ENCODE data around the gene GMDS.

GMDS gene

GRCh38 chr6:2035826-2036709, 209.3 kb downstream of the GMDS start:
- DNase-seq (ENCODE audit: low spot score), result no peak

GRCh38 chr6:2035046-2035445, 210.4 kb downstream of the GMDS start:
- no peak for DNase-seq (ENCODE audit: low spot score)

- no peak for DNase-seq (ENCODE audit: low spot score)
Measured at GRCh38 chr6:2034256-2034655, 211.1 kb downstream of the GMDS start.

GRCh38 chr6:2033544-2033943, 211.9 kb downstream of the GMDS start:
- no peak for DNase-seq (ENCODE audit: low spot score)

GRCh38 chr6:2030682-2031244, 214.6 kb downstream of the GMDS start:
- no peak for DNase-seq (ENCODE audit: low spot score)

GRCh38 chr6:2029952-2030351, 215.5 kb downstream of the GMDS start:
- DNase-seq (ENCODE audit: low spot score), result no peak

GRCh38 chr6:2029130-2029794, 216.1 kb downstream of the GMDS start:
- no peak for DNase-seq (ENCODE audit: low spot score)

- no peak for DNase-seq (ENCODE audit: low spot score)
Measured at GRCh38 chr6:2028457-2029038, 216.9 kb downstream of the GMDS start.

GRCh38 chr6:2026133-2026532, 219.3 kb downstream of the GMDS start:
- no peak for DNase-seq (ENCODE audit: low spot score)

GRCh38 chr6:2021713-2022125, 223.7 kb downstream of the GMDS start:
- peak; percentile 50 for DNase-seq (ENCODE audit: low spot score)

GRCh38 chr6:2020909-2021308, 224.5 kb downstream of the GMDS start:
- no peak for DNase-seq (ENCODE audit: low spot score)

- DNase-seq (ENCODE audit: low spot score), result no peak
Measured at GRCh38 chr6:2019051-2019450, 226.4 kb downstream of the GMDS start.

- DNase-seq (ENCODE audit: low spot score), result no peak
Measured at GRCh38 chr6:2016040-2016439, 229.4 kb downstream of the GMDS start.

GRCh38 chr6:2008383-2008976, 236.9 kb downstream of the GMDS start:
- DNase-seq (ENCODE audit: low spot score), result no peak

GRCh38 chr6:2007165-2007564, 238.2 kb downstream of the GMDS start:
- no peak for DNase-seq (ENCODE audit: low spot score)

GRCh38 chr6:2004888-2005287, 240.5 kb downstream of the GMDS start:
- DNase-seq (ENCODE audit: low spot score), result no peak

- no peak for DNase-seq (ENCODE audit: low spot score)
Measured at GRCh38 chr6:2000962-2001361, 244.4 kb downstream of the GMDS start.

GRCh38 chr6:1997702-1998101, 247.7 kb downstream of the GMDS start:
- DNase-seq (ENCODE audit: low spot score), result no peak

- no peak for DNase-seq (ENCODE audit: low spot score)
Measured at GRCh38 chr6:1995636-1996035, 249.8 kb downstream of the GMDS start.

GRCh38 chr6:1993042-1993441, 252.4 kb downstream of the GMDS start:
- DNase-seq (ENCODE audit: low spot score), result no peak

GRCh38 chr6:1991332-1991878, 254.0 kb downstream of the GMDS start:
- DNase-seq (ENCODE audit: low spot score), result no peak

- DNase-seq (ENCODE audit: low spot score), result no peak
Measured at GRCh38 chr6:1988843-1989242, 256.6 kb downstream of the GMDS start.

Measured in Ammon's horn (tissue), 1 donor.